Stimulated activated CD8-positive, alpha-beta memory T cell treated with anti-CD3 and anti-CD28 coated beads, Interleukin-4, amount 100 ng/mL, for 1 hour (primary cell): Measurements from ENCODE around the gene CRIM1.

Experiments used
- DNase-seq, 2 donors: peaks; one replicate each; pipeline ENCODE4 v3.0.0-alpha.2; 2020; ENCODE audit warnings: low read depth in 2 of 2, low spot score in 1 of 2

The CRIM1 gene

DNA sequence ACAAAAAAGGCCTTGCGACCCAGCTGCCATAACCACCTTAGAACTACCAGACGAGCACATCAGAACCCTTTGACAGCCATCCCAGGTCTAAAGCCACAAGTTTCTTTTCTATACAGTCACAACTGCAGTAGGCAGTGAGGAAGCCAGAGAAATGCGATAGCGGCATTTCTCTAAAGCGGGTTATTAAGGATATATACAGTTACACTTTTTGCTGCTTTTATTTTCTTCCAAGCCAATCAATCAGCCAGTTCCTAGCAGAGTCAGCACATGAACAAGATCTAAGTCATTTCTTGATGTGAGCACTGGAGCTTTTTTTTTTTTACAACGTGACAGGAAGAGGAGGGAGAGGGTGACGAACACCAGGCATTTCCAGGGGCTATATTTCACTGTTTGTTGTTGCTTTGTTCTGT is 193.6 kb downstream of the CRIM1 start:
- DNase-seq, result no peak

DNA sequence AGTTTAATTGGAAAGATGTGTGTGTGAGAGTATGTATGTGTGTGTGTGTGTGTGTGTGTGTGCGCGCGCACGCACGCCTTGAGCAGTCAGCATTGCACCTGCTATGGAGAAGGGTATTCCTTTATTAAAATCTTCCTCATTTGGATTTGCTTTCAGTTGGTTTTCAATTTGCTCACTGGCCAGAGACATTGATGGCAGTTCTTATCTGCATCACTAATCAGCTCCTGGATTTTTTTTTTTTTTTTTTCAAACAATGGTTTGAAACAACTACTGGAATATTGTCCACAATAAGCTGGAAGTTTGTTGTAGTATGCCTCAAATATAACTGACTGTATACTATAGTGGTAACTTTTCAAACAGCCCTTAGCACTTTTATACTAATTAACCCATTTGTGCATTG is 194.4 kb downstream of the CRIM1 start:
- DNase-seq, result no peak

DNA sequence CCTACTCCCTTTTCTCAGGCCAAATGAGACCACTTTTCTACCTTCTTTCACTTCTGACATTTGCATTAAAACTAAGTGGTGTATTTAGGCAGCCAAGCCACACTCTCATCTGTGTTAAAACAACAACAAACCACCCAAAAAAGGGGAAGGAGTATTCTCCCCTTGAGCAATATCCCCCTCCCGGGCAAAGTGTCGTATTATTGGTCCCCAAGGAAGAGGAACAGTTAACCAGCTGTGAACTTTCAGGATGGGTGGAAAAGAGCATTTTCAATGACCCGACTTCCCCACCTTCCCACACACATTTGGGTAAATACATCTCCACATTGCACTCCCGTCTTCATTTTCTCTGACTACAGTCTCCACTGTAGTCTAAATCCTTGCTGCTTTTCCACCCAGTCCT is 198.1 kb downstream of the CRIM1 start:
- DNase-seq, result no peak

DNA sequence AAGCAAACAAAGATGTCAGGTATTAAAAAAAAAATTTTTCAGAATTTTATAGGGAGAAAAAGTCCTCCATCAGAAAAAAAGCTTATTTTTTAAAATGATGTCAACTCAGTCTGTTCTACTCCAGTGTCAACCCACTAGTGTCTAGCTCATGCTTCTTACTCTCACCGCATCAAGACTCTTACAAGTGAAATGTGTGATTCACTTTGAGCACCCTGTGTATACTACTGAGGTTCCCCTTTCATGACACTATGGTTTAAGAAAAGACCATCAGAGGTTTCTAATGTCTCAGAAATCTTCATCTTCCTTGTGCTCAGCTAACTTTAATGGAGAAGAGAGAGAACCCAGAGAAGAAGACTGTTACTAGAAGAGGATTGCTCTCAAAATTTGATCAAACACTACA is 199.0 kb downstream of the CRIM1 start:
- no peak for DNase-seq

DNA sequence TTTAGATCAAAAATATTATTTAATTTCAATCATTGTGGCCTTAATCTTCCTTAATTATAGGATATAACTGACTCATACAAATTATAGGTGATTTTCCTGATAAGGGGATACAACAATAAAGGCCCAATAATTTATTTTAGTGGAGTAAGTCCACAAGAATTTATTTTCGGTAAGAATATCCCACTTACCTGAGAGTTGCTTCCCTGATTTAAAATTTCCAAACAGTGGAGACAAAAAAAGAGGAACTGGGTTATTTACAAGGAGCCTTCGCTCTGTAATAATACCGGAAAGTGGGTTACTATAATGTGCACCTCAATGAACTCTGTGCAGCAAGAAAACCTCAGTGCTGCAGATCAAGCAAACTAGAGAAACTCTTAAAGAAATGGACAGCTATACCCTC is 200.2 kb downstream of the CRIM1 start:
- no peak for DNase-seq

DNA sequence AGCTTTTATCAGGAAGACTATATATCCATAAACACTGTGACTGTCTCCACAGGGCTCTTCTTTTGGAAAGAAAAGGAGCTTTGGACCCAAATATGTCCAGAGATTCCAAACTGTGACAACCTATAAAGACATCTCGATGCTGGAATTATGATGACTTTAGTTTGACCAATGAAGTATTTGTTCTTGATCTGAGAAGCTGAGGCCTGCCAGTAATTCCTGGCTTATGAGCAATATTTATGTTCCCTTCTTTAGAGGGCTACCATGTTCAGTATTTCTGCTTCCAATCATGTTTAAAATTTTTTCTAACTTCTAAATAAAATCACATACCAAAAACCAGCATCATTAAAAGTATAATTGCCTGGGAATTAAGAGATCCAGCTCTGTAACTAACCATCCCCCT is 201.3 kb downstream of the CRIM1 start:
- no peak for DNase-seq

DNA sequence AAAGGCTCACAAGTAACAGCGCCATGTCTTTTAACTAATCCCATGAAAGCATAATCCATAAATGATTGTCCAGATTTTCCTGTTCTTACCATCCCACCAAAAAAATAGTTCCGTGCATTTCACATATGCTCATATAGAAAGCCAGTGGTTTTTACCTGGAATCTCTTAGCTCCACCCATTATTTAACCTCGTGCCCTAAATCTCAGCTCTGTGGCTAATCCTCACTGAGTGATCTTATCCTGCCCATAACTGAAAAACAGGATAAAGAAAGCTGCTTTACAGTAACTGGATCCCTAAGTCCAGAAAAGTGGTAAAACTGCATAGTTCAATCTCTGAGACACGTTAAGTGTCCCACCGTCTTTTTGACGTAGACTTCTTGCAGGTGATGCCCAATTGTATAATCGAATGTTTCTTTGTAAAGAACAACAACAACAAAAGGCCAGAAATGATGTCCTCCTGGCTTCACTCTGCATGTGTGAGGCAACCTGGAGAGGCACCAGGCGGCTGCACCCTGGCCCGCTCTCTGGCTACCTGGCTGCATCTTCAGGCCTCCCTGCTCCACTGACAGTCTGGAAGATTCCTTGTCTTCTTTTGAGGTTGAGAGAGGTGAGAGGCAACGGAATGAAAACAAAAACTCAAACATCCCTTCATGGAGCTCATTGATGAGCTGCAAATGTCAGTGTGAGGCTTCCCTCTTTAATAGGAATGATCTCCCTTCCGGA is 203.8 kb downstream of the CRIM1 start:
- DNase-seq, result no peak

DNA sequence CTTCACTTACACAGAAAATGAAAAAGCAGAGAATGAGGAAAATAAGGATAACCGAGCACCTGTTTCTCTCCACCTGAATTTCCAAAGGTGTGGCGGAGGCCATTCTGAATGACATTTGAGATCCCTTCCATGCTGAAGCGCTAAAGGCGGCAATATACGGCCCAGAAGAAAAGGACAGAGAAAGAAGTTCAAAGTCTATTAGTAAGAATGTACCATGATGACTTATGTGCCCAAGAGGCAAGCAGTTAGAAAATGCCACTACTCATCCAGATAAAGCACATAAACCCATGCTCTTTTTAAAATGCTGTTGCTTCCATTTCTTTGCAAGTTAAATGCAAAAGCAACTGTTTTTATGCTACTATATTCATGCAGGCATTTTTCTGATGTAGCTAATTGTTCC is 205.1 kb downstream of the CRIM1 start:
- no peak for DNase-seq

DNA sequence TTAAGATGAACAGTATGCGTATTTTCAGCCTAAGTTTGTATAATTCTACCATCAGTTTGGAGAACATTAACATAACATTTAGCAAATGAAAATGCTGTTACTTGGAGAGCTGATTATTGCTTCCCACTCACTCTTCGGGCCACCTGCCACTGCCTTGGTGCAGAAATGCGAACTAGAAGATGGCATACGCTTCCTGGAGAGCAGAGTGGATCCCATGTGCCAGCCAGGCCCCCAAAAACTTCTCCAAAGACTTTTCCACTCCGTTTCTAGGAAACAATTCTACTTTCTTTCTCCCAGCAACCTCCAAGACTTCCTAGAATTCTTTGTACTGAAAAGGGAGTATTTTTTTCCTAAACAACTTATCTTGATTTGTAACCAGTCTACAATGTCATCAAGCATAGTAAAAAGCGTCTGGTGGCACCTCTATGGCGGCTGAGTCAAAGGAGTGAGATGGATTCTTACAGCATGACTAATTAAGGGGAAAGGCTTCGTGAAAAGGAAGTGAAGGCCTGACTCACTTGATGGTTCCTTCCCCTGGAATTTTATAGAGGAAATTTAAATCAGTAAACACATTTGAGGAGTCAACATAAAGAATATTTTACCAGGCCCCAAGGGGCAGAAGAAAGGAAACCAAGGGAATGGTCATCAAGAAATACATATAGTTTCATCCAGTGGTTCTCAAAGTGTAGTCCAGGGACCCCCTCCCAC is 205.8 kb downstream of the CRIM1 start:
- no peak for DNase-seq

DNA sequence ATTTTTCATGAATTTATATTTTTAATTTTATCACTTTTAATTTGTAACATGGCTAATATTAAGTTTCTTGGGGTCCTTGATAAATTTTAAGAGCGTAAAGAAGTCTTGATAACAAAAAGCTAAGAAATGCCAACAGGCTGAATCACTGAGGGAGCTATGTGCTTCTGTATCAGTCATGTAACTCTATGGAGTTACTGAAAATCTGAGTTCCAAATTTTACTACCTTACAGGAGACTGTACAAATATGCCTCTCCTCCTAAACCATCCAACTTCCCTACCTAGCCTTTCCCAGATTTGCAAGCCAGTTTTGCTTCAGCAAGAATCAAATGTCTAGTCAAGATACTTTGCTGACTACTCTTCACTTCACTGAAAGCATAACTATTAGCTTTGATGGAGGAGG is 206.7 kb downstream of the CRIM1 start:
- no peak for DNase-seq

DNA sequence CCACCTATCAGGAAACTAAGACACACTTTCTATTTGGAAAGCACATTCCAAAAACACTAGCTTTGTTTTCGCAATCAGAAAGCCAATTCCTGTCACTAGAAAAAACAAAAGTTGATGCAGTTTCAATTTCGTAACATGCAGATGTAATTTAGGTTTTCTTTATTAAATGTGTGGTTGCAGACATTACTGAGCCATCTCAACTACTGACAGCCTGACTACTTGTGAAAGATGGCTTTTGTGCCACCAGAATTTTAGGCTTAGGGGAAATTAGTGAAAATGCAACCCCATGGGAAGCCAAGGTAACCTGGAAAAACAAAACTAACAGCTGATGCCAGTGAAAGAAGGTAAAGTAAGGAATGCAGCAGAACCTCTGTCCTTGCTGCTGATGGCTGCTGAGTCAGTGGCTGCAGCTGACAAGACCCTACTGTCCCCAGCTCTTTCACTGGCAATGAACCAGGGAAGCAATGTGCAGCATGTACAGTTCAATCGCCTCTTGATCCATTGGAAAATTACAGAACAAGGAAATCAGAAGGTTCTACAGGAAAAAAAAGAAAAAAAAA is 207.5 kb downstream of the CRIM1 start:
- no peak for DNase-seq

DNA sequence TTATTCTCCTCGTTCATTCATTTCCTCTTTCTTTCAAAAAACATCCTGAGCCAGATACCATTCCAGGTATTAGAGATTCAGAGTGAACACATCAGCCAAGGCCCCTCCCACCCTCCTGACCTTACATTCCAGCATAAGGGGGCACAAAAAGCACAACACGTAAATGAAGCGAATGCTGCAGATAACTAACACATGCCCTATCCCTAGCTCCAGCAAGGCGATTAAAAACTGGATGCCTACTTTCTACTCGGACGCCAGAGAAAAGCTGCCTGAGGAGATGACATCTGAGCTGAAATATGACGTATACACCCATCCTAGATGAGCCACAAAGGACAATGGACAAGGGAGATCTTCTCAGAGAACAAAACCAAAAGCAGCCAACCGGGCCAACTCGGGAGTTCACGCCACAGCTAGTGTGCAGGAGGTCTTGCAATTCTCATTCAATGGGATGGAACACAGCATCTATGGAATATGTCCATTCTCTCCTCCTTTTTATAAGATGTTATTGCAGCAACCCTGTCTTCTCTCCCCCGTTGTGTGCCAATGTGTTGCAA is 208.9 kb downstream of the CRIM1 start:
- no peak for DNase-seq

DNA sequence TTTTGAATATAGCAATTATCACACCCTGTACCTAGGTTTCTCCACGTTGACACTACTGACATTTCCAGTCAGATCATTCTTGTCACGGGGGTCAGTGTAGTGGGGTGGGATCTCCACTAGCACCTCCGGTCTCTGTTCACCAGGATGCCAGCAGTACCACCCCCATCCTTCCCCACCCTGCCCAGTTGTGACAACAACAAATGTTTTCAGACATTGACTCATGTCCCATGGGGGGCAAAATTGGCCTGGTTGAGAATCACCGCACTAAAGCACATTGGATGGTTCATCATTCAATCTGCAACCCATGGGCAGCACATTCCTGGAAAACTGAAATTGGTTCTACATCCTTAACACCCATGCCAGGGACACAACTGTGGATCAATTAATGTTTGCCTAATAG is 210.1 kb downstream of the CRIM1 start:
- no peak for DNase-seq

DNA sequence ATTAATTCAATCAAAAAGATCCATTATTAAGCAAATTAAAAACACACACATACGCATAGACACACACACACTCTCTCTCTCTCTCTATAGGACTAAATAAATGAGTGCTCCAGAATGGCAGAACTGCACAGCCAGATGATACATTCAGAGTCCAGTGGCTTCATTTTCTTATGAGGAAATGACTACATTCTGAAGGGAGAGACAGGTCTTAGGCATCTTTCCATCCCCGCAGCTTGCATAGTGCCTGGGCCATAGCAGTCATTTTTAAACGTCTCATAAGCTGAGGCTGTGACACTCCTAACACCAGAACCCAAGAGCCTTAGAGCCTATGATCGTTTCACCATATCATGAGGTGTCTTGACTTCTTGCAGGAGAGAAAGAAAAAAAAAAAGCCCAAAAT is 211.3 kb downstream of the CRIM1 start:
- DNase-seq, result no peak

DNA sequence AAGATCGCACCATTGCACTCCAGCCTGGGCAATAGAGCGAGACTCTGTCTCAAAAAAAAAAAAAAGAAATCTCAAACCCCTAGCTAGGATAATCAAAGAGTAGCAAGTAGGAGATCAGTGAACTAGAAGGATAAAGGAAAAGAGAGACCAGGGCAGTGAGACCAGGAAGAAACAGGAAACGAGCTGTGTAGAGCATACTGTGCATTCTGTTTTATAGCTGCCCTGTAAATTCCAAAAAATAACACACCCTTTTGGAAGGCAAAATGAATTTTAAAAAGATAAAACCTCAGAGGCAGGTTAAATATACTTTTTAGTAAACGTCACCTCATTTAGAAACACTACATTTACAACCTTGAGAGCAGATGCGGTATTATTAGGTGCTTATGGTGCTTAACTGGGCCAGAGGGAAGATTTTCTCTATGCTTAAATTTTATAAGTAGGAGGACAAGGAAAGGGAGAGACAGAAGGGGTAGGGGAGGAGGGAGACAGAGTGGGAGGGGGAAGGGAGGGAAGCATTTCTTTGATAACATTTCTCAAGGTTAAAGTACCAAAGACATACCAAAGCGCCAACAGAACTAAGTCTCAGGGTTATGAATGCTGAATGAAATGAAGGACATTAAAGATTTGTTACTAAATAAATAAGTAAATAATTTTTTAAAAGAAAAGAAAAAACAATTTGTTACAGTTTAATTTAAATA is 212.3 kb downstream of the CRIM1 start:
- DNase-seq, result no peak

DNA sequence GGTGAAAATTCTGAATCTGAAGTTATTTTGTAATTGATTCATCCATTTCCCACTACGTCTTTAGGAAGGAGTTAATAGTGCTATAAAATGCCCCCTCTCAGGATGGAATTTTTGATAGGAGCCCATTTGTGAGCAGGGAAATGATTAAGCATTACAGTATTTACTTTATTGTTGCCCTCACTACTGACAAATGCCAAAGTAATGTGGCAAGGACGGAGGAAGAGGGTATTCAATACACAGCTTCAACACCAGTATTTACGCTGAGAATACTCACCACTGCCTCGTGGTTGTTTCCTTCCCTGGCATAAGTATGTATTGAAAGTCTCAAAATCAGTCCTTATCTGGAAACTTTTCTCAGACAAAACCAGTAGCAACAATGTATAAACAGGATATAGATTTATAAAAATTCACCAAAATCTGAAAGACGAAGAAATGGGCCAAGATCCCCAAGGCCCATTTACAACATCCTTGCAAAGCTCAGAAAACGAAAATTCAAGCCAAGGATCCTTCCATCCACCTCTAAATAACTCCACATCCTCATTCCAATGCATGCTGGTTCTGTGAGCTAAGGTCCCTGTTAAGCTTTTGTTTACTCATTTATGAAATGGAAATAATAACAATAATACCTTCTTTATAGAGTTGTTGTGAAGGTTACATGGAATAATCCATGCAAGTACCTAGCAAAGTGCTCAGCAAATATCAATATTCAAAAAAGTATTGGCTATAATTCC is 213.1 kb downstream of the CRIM1 start:
- no peak for DNase-seq

DNA sequence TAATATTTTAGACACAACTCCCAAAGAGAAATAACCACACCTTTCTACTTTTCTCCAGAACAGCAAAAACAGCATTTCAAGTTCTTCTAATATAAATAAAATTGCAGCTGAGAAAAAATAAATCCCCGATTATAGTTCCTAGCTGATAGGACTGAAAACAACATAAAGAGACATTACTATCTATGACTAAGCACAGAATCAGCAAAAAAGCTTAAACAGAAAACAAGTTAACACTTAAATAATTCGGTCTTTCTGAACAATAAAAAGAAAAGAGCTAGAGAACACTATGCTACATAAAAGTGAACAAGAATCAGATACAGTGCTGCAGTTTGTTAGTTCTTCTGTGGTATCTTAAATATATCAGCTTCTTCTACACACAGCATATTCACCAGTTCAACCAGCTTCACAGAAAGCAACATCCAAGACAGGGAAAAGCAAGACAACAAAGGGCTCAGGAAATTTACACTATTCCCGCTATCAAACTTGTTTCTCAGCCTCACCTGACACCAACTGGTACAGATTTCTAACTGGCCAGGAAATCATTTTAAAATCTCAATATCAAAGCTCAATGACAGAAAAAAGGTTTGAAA is 213.8 kb downstream of the CRIM1 start:
- no peak for DNase-seq

DNA sequence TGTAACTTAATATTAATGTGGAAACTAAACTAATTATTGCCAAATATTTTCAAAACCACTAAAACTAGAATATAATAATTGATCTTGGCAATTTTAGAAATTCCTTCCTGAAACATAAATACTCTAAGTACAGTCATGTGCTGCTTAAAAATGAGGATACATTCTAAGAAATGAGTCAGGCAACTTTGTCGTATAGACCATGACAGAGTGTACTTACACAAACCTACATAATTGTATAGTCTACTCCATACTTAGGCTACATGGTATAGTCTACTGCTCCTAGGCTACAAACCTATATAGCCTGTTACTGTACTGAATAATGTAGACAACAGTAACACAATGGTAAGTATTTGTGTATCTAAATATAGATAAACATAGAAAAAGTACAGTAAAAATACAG is 214.8 kb downstream of the CRIM1 start:
- no peak for DNase-seq

DNA sequence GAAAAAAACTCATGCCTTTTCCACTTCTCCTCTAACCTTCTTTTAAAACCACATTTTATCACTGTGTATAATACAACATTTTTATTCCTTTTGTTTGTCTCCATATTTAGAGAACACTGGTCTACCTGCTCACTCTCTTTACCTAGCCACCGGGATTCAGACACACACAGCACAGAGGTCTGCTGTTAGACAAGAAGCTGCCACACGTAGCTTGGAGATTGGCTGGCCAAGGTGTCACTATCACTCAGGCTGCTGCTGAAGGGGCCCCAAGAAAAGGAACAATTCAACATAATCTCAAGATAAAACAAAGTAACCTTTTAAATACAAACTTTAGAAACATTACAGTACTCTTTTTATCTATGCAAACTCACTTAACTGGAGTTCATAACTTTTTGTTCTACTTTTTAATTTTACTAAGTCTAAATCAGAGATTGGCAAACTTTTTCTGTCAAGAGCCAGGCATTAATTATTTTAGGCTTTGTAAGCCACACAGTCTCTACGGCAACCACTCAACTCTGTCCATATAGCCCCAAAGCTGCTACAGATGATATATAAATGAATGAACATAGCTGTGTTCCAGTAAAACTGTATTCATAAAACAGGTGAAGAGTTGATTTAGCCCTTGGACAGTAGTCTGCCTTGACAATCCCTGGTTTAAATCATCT is 216.6 kb downstream of the CRIM1 start:
- no peak for DNase-seq

DNA sequence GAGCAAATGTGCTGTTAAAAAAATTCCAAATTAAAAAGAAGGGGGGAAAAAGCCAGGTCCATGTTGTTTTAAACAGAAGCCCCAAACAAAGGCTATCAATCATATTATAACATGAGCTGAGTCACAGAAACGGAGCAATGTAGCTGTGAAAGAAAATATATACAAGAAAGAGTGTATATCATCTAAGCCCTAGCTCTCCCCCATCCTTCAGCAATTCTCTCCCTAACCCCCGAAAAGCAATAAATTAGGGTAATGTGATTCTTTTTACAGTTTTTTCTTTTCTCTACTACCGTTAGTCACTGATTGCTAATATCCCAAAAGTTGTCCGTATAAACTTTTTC is 217.1 kb downstream of the CRIM1 start:
- no peak for DNase-seq
